ENCODE results near the gene TNFRSF6B.

DNA sequence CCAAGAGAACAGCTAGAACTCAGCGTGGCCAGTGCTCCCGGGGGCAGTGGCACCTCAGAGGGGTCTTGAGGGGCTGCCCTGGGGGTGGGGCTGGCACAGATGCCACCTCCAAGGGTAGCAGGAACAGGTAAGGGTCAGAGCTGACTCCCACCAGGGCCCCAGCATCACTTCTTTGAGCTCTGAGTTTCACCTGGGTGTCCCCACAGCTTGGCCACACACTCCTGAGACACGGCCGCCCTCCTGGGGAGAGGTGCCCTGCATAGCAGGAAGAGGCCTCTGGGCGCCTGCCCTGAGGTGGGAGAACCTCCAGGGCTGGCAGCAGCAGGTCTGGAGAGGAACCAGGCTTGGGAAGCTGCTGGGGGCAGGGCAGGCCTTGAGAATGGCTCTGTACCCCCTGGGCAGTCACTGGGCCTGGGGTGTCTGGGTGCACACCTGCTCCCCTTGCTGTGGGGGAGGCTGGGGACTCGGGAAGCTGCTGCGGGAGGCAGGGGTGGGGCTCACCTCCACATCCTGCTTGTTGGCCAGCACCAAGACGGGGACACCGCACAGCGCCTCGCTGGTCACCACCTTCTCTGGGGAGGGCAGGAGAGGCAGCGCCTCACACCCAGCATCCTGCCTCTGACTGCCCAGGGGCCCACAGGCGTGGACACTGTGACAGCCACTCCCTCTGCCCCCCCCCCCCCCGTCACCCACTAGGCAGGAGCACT, 5.0 kb downstream of the TNFRSF6B start:
- TF ChIP-seq POLR2A (IDR thresholded peaks at IDR 0.05; ENCODE audit: low read length) (no peak), GATA1 (IDR thresholded peaks at IDR 0.05; ENCODE audit: low read depth, low read length) (no peak)

Data from erythroblast (primary cell).